ENCODE results near the gene INPP5K. TPM values are rescaled to one million over a fixed set of nuclear protein-coding genes. Genes with fewer than 3 reads are reported as not detected.
A peak's percentile ranks its signal among the peaks of the same experiment; 100 is the strongest.

Gene INPP5K
- total RNA-seq, 1 experiment from 2014 or later = 28.1 TPM

DNA sequence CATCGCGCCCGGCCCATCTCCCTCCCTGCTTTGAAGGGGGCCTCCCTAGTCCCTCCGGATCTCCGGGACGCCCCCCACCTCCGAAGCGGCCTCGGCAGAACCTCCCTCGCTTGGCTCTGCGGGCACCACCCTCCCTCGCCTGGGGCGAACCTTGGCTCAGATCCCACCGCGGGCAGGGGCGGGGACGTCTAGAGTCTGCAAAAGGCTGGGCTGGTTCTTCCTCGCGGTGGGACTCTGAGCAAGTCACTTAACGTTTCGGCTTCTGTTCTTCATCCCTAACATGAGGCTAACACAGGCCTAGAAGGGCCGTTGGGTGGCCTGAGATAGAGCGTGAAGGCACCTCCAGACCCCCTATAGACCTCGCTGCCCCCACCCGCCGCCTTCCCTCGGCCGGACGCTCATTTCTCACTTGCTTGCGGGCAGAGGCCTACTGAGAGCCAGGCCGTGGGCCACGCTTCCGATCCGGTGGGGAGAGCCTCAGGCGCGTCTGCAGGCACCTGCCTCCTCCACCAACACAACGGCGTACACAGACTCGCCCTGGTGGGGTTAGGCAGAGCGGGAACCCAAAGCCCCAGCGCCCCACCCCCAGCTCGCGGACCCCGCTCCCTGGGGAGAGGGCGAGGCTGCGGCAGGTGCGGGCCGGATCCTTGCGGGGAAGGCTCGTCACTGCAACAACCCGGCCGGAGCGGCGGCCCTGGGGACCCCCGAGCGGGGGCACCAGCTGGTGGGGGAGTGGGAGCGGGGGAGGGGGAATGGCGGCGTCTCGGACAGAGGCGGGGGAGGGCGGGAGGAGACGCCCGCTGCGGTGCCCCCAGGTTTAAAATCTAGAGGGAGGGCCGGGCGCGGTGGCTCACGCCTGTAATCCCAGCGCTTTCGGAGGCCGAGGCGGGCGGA lies 29.4 kb downstream of the INPP5K start:
- DNase-seq (ENCODE audit: low read depth) = peak; percentile 40

DNA sequence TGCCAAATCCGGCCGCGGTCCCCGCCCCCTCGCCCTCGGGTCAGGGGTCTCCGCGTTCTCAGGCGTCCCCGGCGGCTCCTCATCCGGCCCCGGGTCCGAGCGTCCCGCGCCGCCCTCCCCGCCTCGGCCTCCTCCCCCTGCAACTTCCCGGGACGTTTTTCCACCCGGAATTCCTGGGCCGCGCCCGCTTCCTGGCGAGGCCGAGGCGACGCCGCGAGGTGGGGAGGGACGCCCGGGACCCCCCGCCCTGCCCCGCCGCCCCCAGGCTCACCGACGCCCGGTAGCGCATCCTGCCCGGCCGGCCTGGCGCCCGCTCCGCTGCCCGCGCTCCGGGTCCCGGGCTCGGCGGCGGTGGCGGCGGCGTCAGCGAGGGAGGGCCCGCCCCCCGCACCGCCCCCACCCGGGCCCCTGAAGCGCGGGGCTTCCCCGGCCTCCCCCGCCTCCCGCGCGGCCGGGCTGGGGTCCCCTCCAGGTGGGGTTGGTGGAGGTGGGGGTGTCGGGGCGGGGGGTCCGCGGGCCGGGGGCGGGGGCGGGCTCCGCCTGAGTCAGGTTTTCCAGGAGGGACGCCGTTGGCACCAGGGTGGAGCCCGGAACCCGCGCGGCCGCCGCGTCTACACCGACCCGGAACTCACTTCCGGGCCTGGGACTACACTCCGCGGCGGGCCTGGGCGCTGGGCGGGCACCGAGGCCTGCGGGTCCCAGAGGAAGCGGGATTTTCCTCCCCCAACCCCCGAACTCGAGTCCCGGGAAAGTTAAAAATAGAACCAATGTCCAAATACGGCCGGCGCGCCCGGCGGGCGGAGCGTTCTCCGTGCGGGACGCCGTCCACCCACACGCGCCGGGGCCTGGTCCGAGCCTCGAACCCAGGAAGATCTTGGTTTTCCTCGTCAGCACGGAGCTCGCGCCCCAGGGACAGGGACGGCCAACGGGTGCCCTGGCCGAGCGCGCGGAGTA lies 30.7 kb downstream of the INPP5K start:
- peak; percentile 62 for DNase-seq (ENCODE audit: low read depth)

DNA sequence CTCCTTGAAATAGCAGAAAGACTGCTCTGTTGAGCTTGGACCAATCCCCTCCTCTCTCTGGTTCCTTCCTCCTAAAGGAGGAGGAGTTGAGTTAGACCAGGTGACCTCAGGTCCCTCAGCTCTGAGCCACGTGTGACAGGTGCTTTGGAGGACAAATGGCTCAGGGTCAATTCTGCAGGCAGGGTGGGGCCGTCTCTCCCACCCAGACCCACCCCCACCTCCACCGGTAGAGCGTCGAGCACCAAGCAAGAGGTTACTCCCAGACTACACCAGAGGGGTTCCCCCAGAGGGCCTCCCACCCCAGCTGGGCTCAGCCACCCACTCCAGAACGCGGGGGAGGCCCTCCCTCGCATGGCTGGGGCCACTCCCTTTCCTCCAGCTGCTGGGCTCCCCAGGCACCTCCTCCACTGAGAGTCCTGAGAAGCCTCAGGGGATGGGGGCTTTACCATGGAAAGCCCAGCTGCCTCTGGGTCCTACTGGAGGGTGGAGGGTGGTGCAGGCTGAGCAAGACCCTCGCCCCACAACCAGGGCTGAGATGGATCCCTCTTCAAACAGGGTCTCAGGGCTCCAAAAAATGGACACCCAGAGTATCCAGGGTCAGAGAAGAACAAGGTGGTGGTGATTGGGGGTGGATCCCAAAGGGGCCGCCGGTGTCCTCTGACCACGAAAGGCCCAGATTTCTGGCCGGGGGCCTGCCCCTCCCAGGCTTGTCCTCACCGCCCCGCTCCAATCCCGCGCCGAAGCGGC lies 31.6 kb downstream of the INPP5K start:
- DNase-seq (ENCODE audit: low read depth) = peak; percentile 53

DNA sequence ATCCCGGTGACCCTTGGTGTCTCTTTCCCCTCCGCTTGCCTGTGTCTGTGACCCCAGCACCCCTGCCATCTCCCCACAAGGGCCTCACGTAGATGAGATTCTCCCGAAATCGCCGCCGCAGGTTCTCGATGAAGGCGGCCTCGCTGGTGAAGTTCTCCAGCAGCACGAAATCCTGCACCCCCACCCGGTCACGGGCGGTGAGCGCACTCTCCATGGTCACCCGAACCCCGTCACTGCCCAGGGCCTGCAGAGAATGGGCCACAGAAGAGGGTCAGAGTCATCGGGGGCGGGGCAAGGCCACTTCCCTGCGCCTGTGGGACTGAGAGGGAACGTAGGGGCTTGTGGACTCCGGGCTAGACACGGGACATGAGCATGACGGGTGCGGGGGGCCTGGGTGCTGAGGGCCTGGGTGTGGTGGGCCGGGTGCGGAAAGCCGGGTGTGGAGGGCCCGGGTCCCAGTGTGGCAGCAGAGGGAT lies 32.3 kb downstream of the INPP5K start:
- DNase-seq (ENCODE audit: low read depth) = no peak

DNA sequence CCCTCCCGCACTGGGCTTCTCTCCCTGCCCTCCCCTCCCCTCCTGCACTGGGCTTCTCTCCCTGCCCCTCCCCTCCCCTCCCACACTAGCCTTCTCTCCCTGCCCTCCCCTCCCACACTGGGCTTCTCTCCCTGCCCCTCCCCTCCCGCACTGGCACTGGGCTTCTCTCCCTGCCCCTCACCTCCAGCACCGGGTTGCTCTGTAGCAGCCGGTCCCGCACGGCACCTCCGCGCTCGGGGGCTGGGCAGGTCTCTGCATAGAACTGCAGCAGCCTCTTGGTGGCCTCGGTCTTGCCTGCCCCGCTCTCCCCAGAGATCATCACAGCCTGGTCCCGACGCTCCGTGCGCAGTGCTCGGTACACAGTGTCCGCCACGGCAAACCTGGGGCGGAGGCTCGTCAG lies 33.7 kb downstream of the INPP5K start:
- DNase-seq (ENCODE audit: low read depth) = no peak

- DNase-seq (ENCODE audit: low read depth) = peak; percentile 9
Observed at GRCh38 chr17:1481736-1482135, 34.7 kb downstream of the INPP5K start.

DNA sequence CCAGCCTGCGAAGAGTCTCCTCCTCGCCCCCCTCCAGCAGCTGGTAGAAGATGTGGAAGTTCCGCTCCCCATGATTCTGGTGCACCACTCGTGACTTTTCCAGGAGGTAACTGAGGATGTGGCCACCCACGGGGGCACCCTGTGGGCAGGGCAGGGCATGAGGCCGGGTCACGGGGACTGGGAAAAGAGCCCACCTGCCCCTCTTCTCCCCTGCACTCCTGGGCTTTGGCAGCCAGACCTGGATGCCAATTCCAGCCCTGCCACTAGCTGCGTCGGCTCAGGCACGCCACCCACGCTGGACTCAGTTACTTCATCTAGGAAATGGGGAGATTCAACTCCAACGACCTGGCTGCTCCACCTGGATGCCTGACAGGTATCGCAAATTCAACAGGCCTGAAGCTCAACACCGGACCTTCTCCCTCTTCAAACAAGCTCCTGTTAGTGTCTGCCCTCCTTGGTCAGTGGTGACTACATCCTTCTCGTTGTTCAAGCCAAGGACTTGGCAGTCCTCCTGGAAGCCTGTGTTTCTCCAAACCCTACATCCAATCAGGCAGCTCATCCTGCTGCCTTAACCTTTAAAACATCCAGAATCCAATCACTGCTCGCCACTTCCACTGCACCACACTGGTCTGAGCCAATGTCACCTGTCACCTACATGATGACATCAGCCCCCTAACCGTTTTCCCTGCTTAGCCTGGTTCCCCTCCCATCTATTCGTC lies 35.5 kb downstream of the INPP5K start:
- peak; percentile 30 for DNase-seq (ENCODE audit: low read depth)

- no peak for DNase-seq (ENCODE audit: low read depth)
Observed at GRCh38 chr17:1478418-1478817, 38.0 kb downstream of the INPP5K start.

- no peak for DNase-seq (ENCODE audit: low read depth)
Observed at GRCh38 chr17:1475321-1475854, 41.0 kb downstream of the INPP5K start.

GRCh38 chr17:1474402-1475189 lies 41.8 kb downstream of the INPP5K start:
- no peak for DNase-seq (ENCODE audit: low read depth)

GRCh38 chr17:1473841-1474240 lies 42.6 kb downstream of the INPP5K start:
- DNase-seq (ENCODE audit: low read depth) = no peak

DNA sequence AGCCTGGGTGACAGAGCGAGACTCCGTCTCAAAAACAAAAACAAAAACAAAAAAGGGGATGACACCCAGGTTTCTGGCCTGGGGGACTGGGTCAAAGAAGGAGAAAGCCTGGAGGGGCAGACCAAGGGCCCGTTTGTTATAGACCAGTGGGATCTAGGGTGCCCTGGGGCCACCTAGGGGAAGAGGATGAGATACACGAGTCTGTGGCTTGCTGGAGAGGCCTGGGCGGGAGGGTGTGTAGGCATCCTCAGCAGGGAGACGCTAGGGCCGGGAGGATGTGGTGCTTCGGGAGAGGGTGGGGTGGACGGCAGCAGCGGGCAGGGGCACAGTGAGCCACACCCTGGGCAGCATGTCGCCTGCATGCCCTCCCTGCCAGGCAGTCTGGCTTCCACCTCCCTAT lies 43.2 kb downstream of the INPP5K start:
- no peak for DNase-seq (ENCODE audit: low read depth)

GRCh38 chr17:1471911-1472821 lies 44.2 kb downstream of the INPP5K start:
- DNase-seq (ENCODE audit: low read depth) = no peak

GRCh38 chr17:1471490-1471889 lies 44.9 kb downstream of the INPP5K start:
- no peak for DNase-seq (ENCODE audit: low read depth)

DNA sequence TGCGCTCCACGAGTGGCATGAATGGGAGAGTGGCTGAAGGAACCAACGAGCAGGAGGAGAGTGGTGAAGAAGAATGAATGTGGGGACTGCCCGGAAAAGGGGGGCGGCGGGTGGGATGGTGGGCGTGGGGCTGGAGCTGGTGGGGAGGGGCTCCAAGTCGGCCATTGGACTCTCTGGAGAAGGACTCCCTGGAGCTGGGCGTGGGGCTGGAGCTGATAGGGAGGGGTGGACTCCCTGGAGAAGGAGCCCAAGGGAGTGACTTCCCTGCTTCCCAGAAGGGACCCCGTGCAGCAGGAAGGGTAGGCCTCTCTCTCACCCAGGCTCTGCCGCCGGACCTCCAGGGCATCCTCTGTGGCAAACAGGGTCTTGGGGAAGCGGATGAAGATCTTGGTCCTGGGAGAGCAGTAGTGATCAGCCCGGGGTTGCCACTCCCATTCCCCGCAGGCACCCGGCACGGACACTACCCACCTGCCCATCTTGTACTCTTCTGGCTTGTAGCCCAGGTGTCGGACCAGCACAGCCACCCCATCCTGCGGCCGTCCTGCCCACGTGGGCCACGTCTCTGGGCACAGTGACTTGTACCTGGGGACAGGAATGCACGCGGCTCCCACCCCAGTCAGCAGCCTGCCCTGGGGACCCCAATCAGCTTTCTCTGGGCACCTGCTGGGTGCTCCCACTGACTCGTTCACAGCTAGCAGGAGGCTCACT lies 45.5 kb downstream of the INPP5K start:
- no peak for DNase-seq (ENCODE audit: low read depth)

GRCh38 chr17:1470071-1470754 lies 46.2 kb downstream of the INPP5K start:
- no peak for DNase-seq (ENCODE audit: low read depth)

GRCh38 chr17:1469231-1469852 lies 47.1 kb downstream of the INPP5K start:
- peak; percentile 35 for DNase-seq (ENCODE audit: low read depth)
